PC-9 (cell line): ENCODE results near the gene DDX52. TPM values are rescaled to one million over a fixed set of nuclear protein-coding genes. Genes with fewer than 3 reads are reported as not detected.
"Not testable (repeated sequence)": the region's sequence is repeated elsewhere in the genome, so short reads cannot be mapped to it uniquely, and the experiment has no call there.

Experiments
- BruUV-seq: library from RNA; stranded (reverse); fragments of 400-500 nt; replicated peaks from 2 replicates; lab custom pipeline; 2021; lab: Mats Ljungman, UMichigan
- CTCF ChIA-PET: fragments of 300-600 bp; sonication (Branson Sonifier 250); formaldehyde crosslinking; loops from one replicate; lab custom pipeline; 2022; ENCODE audit warnings: antibody characterized with exemption; lab: Charles Lee
- POLR2A ChIA-PET: fragments of 300-600 bp; sonication (Branson Sonifier 250); formaldehyde crosslinking; loops from one replicate; lab custom pipeline; 2022; ENCODE audit warnings: antibody characterized with exemption; ENCODE audit not compliant: unreplicated experiment; lab: Charles Lee
- DNase-seq, 2 experiments: peaks; one replicate each; pipeline versions ENCODE4 v3.0.0 to v3.0.0-alpha.2; 2015 to 2022; ENCODE audit warnings: mixed read lengths in 1 of 2
- H2AFZ ChIP-seq: fragments of 200-600 bp; sonication (generic); 2 replicates; pipeline ENCODE4 v1.8.1; 2017; ENCODE audit warnings: antibody characterized with exemption
- H3F3A ChIP-seq: fragments of 200-600 bp; sonication (generic); 2 replicates; pipeline ENCODE4 v1.8.1; 2017; ENCODE audit warnings: antibody characterized with exemption, mild to moderate bottlenecking, low read depth; ENCODE audit not compliant: insufficient read depth
- H3K27ac ChIP-seq: fragments of 200-600 bp; sonication (generic); 2 replicates; pipeline ENCODE4 v1.6.1; 2016; ENCODE audit warnings: mixed run types
- H3K27me3 ChIP-seq: fragments of 200-600 bp; sonication (generic); 2 replicates; pipeline ENCODE4 v1.6.1; 2016; ENCODE audit warnings: low read depth, mixed run types; ENCODE audit not compliant: insufficient read depth
- H3K36me3 ChIP-seq: fragments of 200-600 bp; sonication (generic); 2 replicates; pipeline ENCODE4 v1.6.1; 2016; ENCODE audit warnings: low read depth, mixed run types
- H3K4me1 ChIP-seq: fragments of 200-600 bp; sonication (generic); replicated peaks from 2 replicates; pipeline ENCODE4 v1.6.1; 2016; ENCODE audit warnings: mixed run types; ENCODE audit not compliant: insufficient read depth
- H3K4me2 ChIP-seq: fragments of 200-600 bp; sonication (generic); 2 replicates; pipeline ENCODE4 v1.6.1; 2017; ENCODE audit warnings: mixed run types
- H3K4me3 ChIP-seq: fragments of 200-600 bp; sonication (generic); 2 replicates; pipeline ENCODE4 v1.6.1; 2016; ENCODE audit warnings: mixed run types
- H3K79me2 ChIP-seq: fragments of 200-600 bp; sonication (generic); 2 replicates; pipeline ENCODE4 v1.6.1; 2017; ENCODE audit warnings: low read depth, mixed run types
- H3K9me2 ChIP-seq: fragments of 200-600 bp; sonication (generic); 2 replicates; pipeline ENCODE4 v1.8.1; 2017; ENCODE audit warnings: mild to moderate bottlenecking; ENCODE audit not compliant: insufficient read depth
- H3K9me3 ChIP-seq: fragments of 200-600 bp; sonication (generic); 2 replicates; pipeline ENCODE4 v1.8.1; 2016; ENCODE audit warnings: low read depth; ENCODE audit not compliant: insufficient read depth
- H4K20me1 ChIP-seq: fragments of 200-600 bp; sonication (generic); 2 replicates; pipeline ENCODE4 v1.8.1; 2017; ENCODE audit not compliant: insufficient read depth
- CTCF ChIP-seq: fragments of 200-600 bp; sonication (generic); conservative IDR thresholded peaks from 2 replicates; pipeline ENCODE4 v1.6.1; 2017; ENCODE audit warnings: mixed run types, antibody characterized with exemption, mild to moderate bottlenecking, moderate library complexity
- EZH2 ChIP-seq: fragments of 200-600 bp; sonication (generic); IDR thresholded peaks from 2 replicates; pipeline ENCODE4 v1.8.0; 2017; ENCODE audit warnings: antibody characterized with exemption, low read depth
- intact Hi-C: fragments of 100-400 bp; cut with micrococcal nuclease; formaldehyde crosslinking; loops from one replicate; pipeline ENCODE4 v1.10.0; 2022; ENCODE audit not compliant: unreplicated experiment
- total RNA-seq: library from RNA; stranded (reverse); gene quantifications from 2 replicates; pipeline ENCODE4 v1.2.3, GENCODE V29; 2021

Gene DDX52
- total RNA-seq, 1 experiment from 2014 or later, result 31.8 TPM

- Histone ChIP-seq H3K36me3 (no peaks in the 10 kb centered on the region), H3F3A (no peaks in the 10 kb centered on the region), H3K27ac (no peak overlapping the region), H2AFZ (no peak overlapping the region), H3K4me3 (no peak overlapping the region), H3K4me1 (no peaks in the 10 kb centered on the region), H3K9me3 (no peaks in the 10 kb centered on the region), H4K20me1 (no peaks in the 10 kb centered on the region), H3K9me2 (no peaks in the 10 kb centered on the region), H3K27me3 (no peaks in the 10 kb centered on the region), H3K4me2 (no peak overlapping the region), H3K79me2 (no peaks in the 10 kb centered on the region)
- ChIA-PET CTCF (no interaction called here), POLR2A (no interaction called here)
- intact Hi-C loops, result no loop called here
- no peak for DNase-seq
- no TSS peak for BruUV-seq
- TF ChIP-seq CTCF, result no peak
- no peak for TF ChIP-seq EZH2
Measured at GRCh38 chr17:37689317-37689716, 46.1 kb upstream of the DDX52 start.

DNA sequence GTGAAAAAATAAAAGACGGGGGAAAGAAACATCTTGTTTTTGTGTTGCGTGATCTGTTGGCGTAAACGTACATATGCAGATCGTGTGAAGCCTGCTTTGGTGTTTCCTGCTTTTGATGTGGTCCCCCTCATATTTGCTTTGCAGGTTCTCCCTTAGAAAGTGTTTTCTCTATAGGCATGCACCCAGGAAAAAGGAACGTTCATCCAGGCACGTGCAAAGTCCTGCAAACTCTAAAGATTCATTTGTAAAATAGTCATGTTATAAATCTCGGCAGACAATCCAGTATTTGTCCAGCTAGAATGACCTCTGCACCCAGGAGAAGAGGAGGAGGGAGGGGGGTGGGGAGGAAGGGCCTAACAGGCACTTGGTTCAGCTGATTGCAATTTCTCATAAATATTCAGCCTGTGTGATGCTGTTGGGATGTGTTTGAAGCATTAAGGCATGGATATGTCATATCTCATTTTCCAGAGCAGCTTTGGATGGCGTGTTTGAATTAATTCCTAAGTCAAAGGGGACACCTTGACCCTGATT lies 40.3 kb upstream of the DDX52 start:
- intact Hi-C loops, result no loop called here
- no peak for TF ChIP-seq EZH2
- TF ChIP-seq CTCF, result no peak
- no peak for DNase-seq
- H3K79me2 ChIP-seq, result no peaks in the 10 kb centered on the region
- H3K4me2 ChIP-seq, result no peak overlapping the region
- BruUV-seq, result no TSS peak
- H3K4me3 ChIP-seq, result no peak overlapping the region
- no peaks in the 10 kb centered on the region for H3K36me3 ChIP-seq
- no peaks in the 10 kb centered on the region for H3F3A ChIP-seq
- POLR2A ChIA-PET, result no interaction called here
- no peaks in the 10 kb centered on the region for H3K9me3 ChIP-seq
- no peaks in the 10 kb centered on the region for H3K4me1 ChIP-seq
- no peaks in the 10 kb centered on the region for H3K27me3 ChIP-seq
- no peaks in the 10 kb centered on the region for H3K9me2 ChIP-seq
- CTCF ChIA-PET, result no interaction called here
- no peak overlapping the region for H3K27ac ChIP-seq
- no peaks in the 10 kb centered on the region for H4K20me1 ChIP-seq
- H2AFZ ChIP-seq, result no peak overlapping the region

- CTCF ChIA-PET, result no interaction called here
Measured at GRCh38 chr17:37682007-37682406, 38.8 kb upstream of the DDX52 start.

GRCh38 chr17:37679995-37680394 lies 36.7 kb upstream of the DDX52 start:
- H3K4me2 ChIP-seq, H3F3A ChIP-seq, intact Hi-C loops, H3K27ac ChIP-seq, DNase-seq, POLR2A ChIA-PET, H3K4me3 ChIP-seq, H3K9me2 ChIP-seq, CTCF ChIA-PET, H3K4me1 ChIP-seq, H2AFZ ChIP-seq, BruUV-seq, H3K36me3 ChIP-seq, H3K9me3 ChIP-seq, H4K20me1 ChIP-seq, H3K27me3 ChIP-seq, H3K79me2 ChIP-seq: not testable (repeated sequence)

More at GRCh38 chr17:37682007-37682406, 38.8 kb upstream of the DDX52 start:
- no peak overlapping the region for H3K4me3 ChIP-seq
- H2AFZ ChIP-seq, result no peak overlapping the region
- no peak overlapping the region for H3K4me2 ChIP-seq
- no peaks in the 10 kb centered on the region for H3K27me3 ChIP-seq
- H3K9me2 ChIP-seq, result no peaks in the 10 kb centered on the region
- no peak for TF ChIP-seq CTCF
- no peaks in the 10 kb centered on the region for H4K20me1 ChIP-seq
- no TSS peak for BruUV-seq
- H3K79me2 ChIP-seq, result no peaks in the 10 kb centered on the region
- no peaks in the 10 kb centered on the region for H3K4me1 ChIP-seq
- H3K9me3 ChIP-seq, result no peaks in the 10 kb centered on the region
- no peaks in the 10 kb centered on the region for H3F3A ChIP-seq
- DNase-seq, result no peak
- H3K36me3 ChIP-seq, result no peaks in the 10 kb centered on the region
- H3K27ac ChIP-seq, result no peak overlapping the region
- intact Hi-C loops, result no loop called here
- POLR2A ChIA-PET, result no interaction called here
